KMS-11 (cell line): ENCODE measurements around the gene DRGX.

Source experiments
- H2AFZ ChIP-seq: fragments of 200-600 bp; sonication (generic); 2 replicates; pipeline ENCODE4 v1.6.1; 2016; ENCODE audit warnings: antibody characterized with exemption, mixed run types, low read depth
- H3K27ac ChIP-seq: fragments of 200-600 bp; sonication (generic); 2 replicates; pipeline ENCODE4 v1.6.1; 2016; ENCODE audit warnings: mild to moderate bottlenecking, mixed run types
- H3K27me3 ChIP-seq: fragments of 200-600 bp; sonication (generic); 2 replicates; pipeline ENCODE4 v1.6.1; 2017; ENCODE audit warnings: mild to moderate bottlenecking, low read depth, mixed run types, moderate library complexity; ENCODE audit not compliant: insufficient read depth
- H3K36me3 ChIP-seq: fragments of 200-600 bp; sonication (generic); 2 replicates; pipeline ENCODE4 v1.6.1; 2017; ENCODE audit warnings: mild to moderate bottlenecking, mixed run types; ENCODE audit not compliant: insufficient read depth
- H3K4me1 ChIP-seq: fragments of 200-600 bp; sonication (generic); 2 replicates; pipeline ENCODE4 v1.6.1; 2016; ENCODE audit warnings: mild to moderate bottlenecking, low read depth, mixed run types; ENCODE audit not compliant: poor library complexity, severe bottlenecking
- H3K4me2 ChIP-seq: fragments of 200-600 bp; sonication (generic); 2 replicates; pipeline ENCODE4 v1.7.0; 2016; ENCODE audit warnings: mild to moderate bottlenecking, mixed run types
- H3K4me3 ChIP-seq: fragments of 200-600 bp; sonication (generic); IDR thresholded peaks from 2 replicates; pipeline ENCODE4 v1.6.1; 2017; ENCODE audit warnings: low read depth, low read length, mixed read lengths; ENCODE audit not compliant: insufficient read depth
- H3K79me2 ChIP-seq: fragments of 200-600 bp; sonication (generic); 2 replicates; pipeline ENCODE4 v1.6.1; 2016; ENCODE audit warnings: low read depth, mixed run types; ENCODE audit not compliant: insufficient read depth
- H3K9ac ChIP-seq: fragments of 200-600 bp; sonication (generic); 2 replicates; pipeline ENCODE4 v1.6.1; 2016; ENCODE audit warnings: mild to moderate bottlenecking, mixed run types
- H4K20me1 ChIP-seq: fragments of 200-600 bp; sonication (generic); 2 replicates; pipeline ENCODE4 v1.6.1; 2016; ENCODE audit warnings: mild to moderate bottlenecking, mixed run types; ENCODE audit not compliant: insufficient read depth
- TF ChIP-seq, protein P1 (sequence below): fragments of 200-600 bp; sonication (generic); conservative IDR thresholded peaks from 2 replicates; pipeline ENCODE4 v1.6.1; 2017; ENCODE audit warnings: low read depth, mild to moderate bottlenecking, antibody characterized with exemption, low read length, moderate library complexity, mixed read lengths

The DRGX gene

GRCh38 chr10:49395741-49396665, at the start of gene DRGX:
DRGX (minus strand) TSS chr10:49396089; CDS start chr10:49395440, 649 bp downstream.
- Histone ChIP-seq H3K27me3 (no peaks in the 10 kb centered on the region), H3K4me3 (no peak within 1 kb of the TSS)

GRCh38 chr10:49444349-49444748, 48.5 kb upstream of the DRGX start:
- Histone ChIP-seq H3K4me1 (no peaks in the 10 kb centered on the region), H2AFZ (no peak overlapping the region), H3K36me3 (no peaks in the 10 kb centered on the region), H3K4me3 (no peak overlapping the region), H3K4me2 (no peak overlapping the region), H4K20me1 (no peaks in the 10 kb centered on the region), H3K79me2 (no peaks in the 10 kb centered on the region), H3K27ac (no peak overlapping the region), H3K9ac (no peak overlapping the region), H3K27me3 (no peaks in the 10 kb centered on the region)
- TF ChIP-seq, protein P1, sequence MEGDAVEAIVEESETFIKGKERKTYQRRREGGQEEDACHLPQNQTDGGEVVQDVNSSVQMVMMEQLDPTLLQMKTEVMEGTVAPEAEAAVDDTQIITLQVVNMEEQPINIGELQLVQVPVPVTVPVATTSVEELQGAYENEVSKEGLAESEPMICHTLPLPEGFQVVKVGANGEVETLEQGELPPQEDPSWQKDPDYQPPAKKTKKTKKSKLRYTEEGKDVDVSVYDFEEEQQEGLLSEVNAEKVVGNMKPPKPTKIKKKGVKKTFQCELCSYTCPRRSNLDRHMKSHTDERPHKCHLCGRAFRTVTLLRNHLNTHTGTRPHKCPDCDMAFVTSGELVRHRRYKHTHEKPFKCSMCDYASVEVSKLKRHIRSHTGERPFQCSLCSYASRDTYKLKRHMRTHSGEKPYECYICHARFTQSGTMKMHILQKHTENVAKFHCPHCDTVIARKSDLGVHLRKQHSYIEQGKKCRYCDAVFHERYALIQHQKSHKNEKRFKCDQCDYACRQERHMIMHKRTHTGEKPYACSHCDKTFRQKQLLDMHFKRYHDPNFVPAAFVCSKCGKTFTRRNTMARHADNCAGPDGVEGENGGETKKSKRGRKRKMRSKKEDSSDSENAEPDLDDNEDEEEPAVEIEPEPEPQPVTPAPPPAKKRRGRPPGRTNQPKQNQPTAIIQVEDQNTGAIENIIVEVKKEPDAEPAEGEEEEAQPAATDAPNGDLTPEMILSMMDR: no peak

More at GRCh38 chr10:49395741-49396665, at the start of gene DRGX:
- Histone ChIP-seq H3K4me2 (no peak within 1 kb of the TSS), H3K79me2 (no peaks in the 10 kb centered on the region), H3K36me3 (no peaks in the 10 kb centered on the region), H2AFZ (no peak within 1 kb of the TSS), H3K27ac (no peak within 1 kb of the TSS), H4K20me1 (no peaks in the 10 kb centered on the region), H3K9ac (no peak within 1 kb of the TSS), H3K4me1 (no peaks in the 10 kb centered on the region)
- TF ChIP-seq, protein P1: no peak

GRCh38 chr10:49442863-49443262, 47.0 kb upstream of the DRGX start:
- H3K4me1 ChIP-seq: no peaks in the 10 kb centered on the region
- no peak overlapping the region for H2AFZ ChIP-seq
- no peaks in the 10 kb centered on the region for H3K27me3 ChIP-seq
- H3K27ac ChIP-seq: no peak overlapping the region
- H4K20me1 ChIP-seq: no peaks in the 10 kb centered on the region
- H3K79me2 ChIP-seq: no peaks in the 10 kb centered on the region
- H3K9ac ChIP-seq: no peak overlapping the region
- H3K4me3 ChIP-seq: no peak overlapping the region
- H3K36me3 ChIP-seq: no peaks in the 10 kb centered on the region
- no peak overlapping the region for H3K4me2 ChIP-seq
- TF ChIP-seq, protein P1: no peak

DNA sequence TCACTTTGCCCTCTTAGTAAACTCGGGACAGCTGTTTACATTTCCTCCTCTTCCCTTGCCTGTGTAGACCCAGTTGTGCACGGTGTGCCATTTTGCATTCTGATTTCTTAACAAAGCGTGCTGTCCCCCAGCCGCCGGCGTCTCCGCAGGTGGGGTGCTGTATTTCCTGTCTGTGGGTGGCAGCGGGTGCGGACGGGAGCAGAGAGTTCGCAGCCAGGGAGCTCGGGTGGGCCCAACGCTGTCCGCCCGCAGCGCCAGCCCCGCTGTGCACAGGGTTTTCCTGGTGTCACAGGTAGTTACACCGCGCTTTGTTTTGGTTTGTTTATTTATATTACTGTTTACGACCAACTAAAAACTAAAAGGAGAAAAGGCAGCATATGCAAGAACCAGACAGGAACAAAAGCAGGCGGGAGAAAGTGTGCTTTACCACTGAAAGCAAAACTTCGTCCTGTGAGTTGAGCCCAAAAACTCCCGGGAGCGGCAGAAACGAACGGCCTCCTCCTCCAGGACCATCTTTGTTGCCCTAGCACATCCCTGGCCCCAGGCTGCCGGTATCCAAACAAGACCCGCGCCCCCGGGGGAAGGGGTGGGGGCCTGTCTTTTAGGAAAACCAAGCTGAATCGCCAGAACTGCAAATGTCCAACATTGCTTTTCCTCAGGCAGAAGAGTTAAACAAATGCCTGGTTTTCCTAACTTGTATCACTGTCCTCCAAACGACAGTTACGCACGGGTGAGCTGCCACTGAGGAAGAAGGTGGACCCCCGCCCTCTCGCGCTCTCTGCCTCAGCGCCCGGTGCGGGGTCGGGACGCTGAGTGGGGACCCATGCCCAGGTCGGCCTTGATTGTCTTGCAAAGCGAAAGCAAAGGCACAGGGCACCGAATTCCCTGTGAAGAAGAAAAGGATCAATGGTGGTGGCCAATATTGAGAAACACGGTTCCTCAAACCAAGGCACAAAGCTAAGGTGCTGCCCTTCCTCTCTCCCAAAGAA, 45.9 kb upstream of the DRGX start:
- no peak overlapping the region for H2AFZ ChIP-seq
- no peak overlapping the region for H3K4me2 ChIP-seq
- no peaks in the 10 kb centered on the region for H4K20me1 ChIP-seq

More for the DNA sequence above, 45.9 kb upstream of the DRGX start:
- Histone ChIP-seq H3K27me3 (no peaks in the 10 kb centered on the region), H3K27ac (no peak overlapping the region), H3K4me1 (no peaks in the 10 kb centered on the region), H3K4me3 (no peak overlapping the region), H3K9ac (no peak overlapping the region), H3K36me3 (no peaks in the 10 kb centered on the region), H3K79me2 (no peaks in the 10 kb centered on the region)
- TF ChIP-seq, protein P1: no peak
